ENCODE results near the gene CDK17.

DNA sequence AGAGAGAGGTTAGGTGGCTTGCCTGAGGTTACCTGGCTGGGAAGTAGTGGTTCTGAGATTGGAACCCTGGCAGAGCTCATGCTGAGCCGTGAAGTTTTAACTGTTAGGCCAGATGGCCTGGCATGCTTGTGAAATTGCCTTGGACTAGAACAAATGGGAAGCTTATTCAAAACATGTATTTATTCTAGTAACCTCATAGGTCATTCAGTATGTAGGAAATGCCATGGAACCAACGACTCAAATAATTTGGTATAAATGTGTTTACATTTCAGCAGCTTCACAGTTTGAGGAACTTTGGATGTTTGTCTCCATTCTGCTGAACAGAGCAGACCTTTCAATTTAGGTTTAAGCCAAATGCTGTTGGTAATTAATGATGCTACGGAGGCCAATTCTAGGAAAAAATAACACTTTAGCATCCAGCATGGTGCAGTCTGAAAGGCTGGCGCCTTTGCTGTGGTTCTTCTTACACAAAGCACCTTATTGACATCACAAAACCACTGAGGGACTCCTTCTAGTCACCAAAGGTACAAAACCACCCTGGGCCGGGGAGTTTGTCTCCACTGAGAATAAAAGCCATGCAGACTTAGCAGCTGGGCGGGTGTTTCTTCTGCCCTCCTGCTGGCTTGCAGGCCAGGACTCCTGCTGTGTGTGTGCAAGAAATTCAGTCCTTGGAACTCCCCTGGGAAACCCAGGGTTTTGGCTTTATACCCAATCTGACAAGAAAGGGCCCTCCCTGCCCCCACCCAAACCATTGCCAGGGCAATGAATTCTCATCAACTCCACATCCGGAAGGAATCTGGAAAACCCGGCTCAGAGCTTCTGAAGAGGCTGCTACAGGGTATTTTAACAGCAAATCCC is 141.9 kb downstream of the CDK17 start:
- TF ChIP-seq CTCF (IDR thresholded peaks at IDR 0.05) (no peak), POLR2AphosphoS5 (IDR thresholded peaks at IDR 0.05) (no peak), EP300 (IDR thresholded peaks at IDR 0.05) (no peak)
